ENCODE measurements around the gene USP4. TPM values are rescaled to one million over a fixed set of nuclear protein-coding genes. Genes with fewer than 3 reads are reported as not detected.
A peak's percentile ranks its signal among the peaks of the same experiment; 100 is the strongest.

The USP4 gene, protein sequence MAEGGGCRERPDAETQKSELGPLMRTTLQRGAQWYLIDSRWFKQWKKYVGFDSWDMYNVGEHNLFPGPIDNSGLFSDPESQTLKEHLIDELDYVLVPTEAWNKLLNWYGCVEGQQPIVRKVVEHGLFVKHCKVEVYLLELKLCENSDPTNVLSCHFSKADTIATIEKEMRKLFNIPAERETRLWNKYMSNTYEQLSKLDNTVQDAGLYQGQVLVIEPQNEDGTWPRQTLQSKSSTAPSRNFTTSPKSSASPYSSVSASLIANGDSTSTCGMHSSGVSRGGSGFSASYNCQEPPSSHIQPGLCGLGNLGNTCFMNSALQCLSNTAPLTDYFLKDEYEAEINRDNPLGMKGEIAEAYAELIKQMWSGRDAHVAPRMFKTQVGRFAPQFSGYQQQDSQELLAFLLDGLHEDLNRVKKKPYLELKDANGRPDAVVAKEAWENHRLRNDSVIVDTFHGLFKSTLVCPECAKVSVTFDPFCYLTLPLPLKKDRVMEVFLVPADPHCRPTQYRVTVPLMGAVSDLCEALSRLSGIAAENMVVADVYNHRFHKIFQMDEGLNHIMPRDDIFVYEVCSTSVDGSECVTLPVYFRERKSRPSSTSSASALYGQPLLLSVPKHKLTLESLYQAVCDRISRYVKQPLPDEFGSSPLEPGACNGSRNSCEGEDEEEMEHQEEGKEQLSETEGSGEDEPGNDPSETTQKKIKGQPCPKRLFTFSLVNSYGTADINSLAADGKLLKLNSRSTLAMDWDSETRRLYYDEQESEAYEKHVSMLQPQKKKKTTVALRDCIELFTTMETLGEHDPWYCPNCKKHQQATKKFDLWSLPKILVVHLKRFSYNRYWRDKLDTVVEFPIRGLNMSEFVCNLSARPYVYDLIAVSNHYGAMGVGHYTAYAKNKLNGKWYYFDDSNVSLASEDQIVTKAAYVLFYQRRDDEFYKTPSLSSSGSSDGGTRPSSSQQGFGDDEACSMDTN
- 10 to 100 TPM; 16.1 to 17.7 TPM for total RNA-seq
- polyA plus RNA-seq: 10 to 100 TPM; 12.5 to 13.7 TPM

DNA sequence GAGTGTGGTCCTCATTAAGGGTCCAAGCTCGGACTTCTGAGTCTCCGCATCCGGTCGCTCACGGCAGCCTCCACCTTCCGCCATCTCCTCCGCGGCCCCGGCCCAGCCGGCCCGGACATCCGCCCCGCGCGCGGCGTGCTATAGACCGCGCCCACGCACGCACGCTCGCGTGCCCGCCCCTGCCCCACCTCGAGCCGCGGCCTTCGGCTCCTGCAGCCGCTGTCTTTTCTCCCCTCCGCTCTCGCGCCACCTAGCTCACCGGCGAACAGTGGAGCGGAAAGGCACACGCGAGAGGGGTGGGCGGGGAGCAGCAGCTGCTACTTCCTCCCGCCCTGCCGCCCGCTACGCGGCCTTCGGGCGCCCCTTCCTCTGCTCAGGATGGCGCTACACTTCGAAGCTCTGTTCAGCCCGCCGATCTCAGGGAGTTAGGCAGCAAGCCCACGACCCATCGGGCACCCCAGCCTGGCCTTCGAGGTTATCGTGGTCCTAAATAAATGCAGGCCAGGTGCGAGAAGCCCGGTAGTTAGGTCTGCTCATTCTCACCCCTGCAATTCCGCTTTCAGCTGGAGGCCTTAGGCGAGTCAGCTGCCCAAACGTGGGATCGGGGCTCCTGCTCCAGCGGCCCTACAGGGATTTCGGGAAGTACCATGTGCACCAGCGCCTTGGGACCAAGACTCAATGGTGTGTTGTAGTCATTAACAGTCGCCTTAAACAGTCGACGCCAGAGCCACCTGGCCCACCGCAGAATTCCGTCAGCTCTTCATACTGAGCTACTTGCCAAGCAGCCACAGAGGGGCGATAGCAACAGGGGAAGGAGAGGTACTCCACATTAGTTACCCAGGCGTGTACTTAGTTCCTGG, at the start of gene USP4:
USP4 (minus strand) TSS at position 113 of the 860 bp plus-strand sequence; CDS start at position 84, 29 bp downstream.
- peak; percentile 87 for DNase-seq (ENCODE audit: low spot score)
- peak within 1 kb of the TSS; percentile 63 to 94 (median 93) for H3K4me3 ChIP-seq (ENCODE audit: low read depth in 1 of 3, low read length in 3 of 3)
- H3K9me3 ChIP-seq (ENCODE audit: control insufficient read depth in 4 of 4, low read length in 3 of 4): no peaks in the 10 kb centered on the region
- peaks cover 0 to 18% (median 9%) of the 10 kb centered on the region in 4 donors for H3K4me1 ChIP-seq (ENCODE audit: control insufficient read depth in 4 of 4, insufficient read depth in 4 of 4, low read length in 3 of 4)
- 7% methylated on average over 70 of the region's 70 CpGs for WGBS
- H3K27me3 ChIP-seq (ENCODE audit: control insufficient read depth in 4 of 4, insufficient read depth in 4 of 4, low read length in 3 of 4): no peaks in the 10 kb centered on the region
- TF ChIP-seq, protein P1, sequence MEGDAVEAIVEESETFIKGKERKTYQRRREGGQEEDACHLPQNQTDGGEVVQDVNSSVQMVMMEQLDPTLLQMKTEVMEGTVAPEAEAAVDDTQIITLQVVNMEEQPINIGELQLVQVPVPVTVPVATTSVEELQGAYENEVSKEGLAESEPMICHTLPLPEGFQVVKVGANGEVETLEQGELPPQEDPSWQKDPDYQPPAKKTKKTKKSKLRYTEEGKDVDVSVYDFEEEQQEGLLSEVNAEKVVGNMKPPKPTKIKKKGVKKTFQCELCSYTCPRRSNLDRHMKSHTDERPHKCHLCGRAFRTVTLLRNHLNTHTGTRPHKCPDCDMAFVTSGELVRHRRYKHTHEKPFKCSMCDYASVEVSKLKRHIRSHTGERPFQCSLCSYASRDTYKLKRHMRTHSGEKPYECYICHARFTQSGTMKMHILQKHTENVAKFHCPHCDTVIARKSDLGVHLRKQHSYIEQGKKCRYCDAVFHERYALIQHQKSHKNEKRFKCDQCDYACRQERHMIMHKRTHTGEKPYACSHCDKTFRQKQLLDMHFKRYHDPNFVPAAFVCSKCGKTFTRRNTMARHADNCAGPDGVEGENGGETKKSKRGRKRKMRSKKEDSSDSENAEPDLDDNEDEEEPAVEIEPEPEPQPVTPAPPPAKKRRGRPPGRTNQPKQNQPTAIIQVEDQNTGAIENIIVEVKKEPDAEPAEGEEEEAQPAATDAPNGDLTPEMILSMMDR (IDR thresholded peaks at IDR 0.05; ENCODE audit: low read depth, low read length, missing input control): peak; percentile 35
- TF ChIP-seq SP1 (IDR thresholded peaks at IDR 0.05) (peak; percentile 31), HNF4A (conservative IDR thresholded peaks at IDR 0.05) (no peak), TAF1 (conservative IDR thresholded peaks at IDR 0.05) (peak; percentile 69), JUND (IDR thresholded peaks at IDR 0.05) (no peak), YY1 (IDR thresholded peaks at IDR 0.05) (peak; percentile 75), RXRA (IDR thresholded peaks at IDR 0.05) (peak in 1 of 2 donors; percentile 5), RAD21 (IDR thresholded peaks at IDR 0.05) (peak; percentile 54 to 68), FOXA1 (IDR thresholded peaks at IDR 0.05) (no peak), FOXA2 (IDR thresholded peaks at IDR 0.05) (no peak), NR2F2 (IDR thresholded peaks at IDR 0.05) (no peak), EGR1 (IDR thresholded peaks at IDR 0.05; ENCODE audit: low read depth in 2 of 2) (peak in 1 of 2 donors; percentile 80), GABPA (IDR thresholded peaks at IDR 0.05 in 1 of 2, conservative IDR thresholded peaks at IDR 0.05 in 1 of 2) (peak in 1 of 2 donors; percentile 85), HNF4G (IDR thresholded peaks at IDR 0.05) (no peak)
- TF ChIP-seq, protein P2, sequence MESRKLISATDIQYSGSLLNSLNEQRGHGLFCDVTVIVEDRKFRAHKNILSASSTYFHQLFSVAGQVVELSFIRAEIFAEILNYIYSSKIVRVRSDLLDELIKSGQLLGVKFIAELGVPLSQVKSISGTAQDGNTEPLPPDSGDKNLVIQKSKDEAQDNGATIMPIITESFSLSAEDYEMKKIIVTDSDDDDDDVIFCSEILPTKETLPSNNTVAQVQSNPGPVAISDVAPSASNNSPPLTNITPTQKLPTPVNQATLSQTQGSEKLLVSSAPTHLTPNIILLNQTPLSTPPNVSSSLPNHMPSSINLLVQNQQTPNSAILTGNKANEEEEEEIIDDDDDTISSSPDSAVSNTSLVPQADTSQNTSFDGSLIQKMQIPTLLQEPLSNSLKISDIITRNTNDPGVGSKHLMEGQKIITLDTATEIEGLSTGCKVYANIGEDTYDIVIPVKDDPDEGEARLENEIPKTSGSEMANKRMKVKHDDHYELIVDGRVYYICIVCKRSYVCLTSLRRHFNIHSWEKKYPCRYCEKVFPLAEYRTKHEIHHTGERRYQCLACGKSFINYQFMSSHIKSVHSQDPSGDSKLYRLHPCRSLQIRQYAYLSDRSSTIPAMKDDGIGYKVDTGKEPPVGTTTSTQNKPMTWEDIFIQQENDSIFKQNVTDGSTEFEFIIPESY (IDR thresholded peaks at IDR 0.05): peak; percentile 31
- TF ChIP-seq, protein P3, sequence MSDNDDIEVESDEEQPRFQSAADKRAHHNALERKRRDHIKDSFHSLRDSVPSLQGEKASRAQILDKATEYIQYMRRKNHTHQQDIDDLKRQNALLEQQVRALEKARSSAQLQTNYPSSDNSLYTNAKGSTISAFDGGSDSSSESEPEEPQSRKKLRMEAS (IDR thresholded peaks at IDR 0.05): peak; percentile 12
- TF ChIP-seq, protein P4, sequence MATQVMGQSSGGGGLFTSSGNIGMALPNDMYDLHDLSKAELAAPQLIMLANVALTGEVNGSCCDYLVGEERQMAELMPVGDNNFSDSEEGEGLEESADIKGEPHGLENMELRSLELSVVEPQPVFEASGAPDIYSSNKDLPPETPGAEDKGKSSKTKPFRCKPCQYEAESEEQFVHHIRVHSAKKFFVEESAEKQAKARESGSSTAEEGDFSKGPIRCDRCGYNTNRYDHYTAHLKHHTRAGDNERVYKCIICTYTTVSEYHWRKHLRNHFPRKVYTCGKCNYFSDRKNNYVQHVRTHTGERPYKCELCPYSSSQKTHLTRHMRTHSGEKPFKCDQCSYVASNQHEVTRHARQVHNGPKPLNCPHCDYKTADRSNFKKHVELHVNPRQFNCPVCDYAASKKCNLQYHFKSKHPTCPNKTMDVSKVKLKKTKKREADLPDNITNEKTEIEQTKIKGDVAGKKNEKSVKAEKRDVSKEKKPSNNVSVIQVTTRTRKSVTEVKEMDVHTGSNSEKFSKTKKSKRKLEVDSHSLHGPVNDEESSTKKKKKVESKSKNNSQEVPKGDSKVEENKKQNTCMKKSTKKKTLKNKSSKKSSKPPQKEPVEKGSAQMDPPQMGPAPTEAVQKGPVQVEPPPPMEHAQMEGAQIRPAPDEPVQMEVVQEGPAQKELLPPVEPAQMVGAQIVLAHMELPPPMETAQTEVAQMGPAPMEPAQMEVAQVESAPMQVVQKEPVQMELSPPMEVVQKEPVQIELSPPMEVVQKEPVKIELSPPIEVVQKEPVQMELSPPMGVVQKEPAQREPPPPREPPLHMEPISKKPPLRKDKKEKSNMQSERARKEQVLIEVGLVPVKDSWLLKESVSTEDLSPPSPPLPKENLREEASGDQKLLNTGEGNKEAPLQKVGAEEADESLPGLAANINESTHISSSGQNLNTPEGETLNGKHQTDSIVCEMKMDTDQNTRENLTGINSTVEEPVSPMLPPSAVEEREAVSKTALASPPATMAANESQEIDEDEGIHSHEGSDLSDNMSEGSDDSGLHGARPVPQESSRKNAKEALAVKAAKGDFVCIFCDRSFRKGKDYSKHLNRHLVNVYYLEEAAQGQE (IDR thresholded peaks at IDR 0.05): peak; percentile 42
- TF ChIP-seq, protein P5, sequence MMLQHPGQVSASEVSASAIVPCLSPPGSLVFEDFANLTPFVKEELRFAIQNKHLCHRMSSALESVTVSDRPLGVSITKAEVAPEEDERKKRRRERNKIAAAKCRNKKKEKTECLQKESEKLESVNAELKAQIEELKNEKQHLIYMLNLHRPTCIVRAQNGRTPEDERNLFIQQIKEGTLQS (IDR thresholded peaks at IDR 0.05): no peak
- H3K36me3 ChIP-seq (ENCODE audit: control insufficient read depth in 4 of 4, insufficient read depth in 3 of 4, low read depth in 1 of 4, low read length in 3 of 4): peaks cover 0 to 3% (median 1%) of the 10 kb centered on the region in 4 donors
- H3K9ac ChIP-seq (ENCODE audit: low read depth in 1 of 2, low read length in 2 of 2): peak within 1 kb of the TSS; percentile 71 to 92
- peak within 1 kb of the TSS; percentile 92 to 93 for H3K27ac ChIP-seq (ENCODE audit: low read depth in 1 of 2, low read length in 2 of 2)

Measured in liver (tissue), 9 donors.